ENCODE results near the gene CAMK2G. TPM values are rescaled to one million over a fixed set of nuclear protein-coding genes. Genes with fewer than 3 reads are reported as not detected.

CAMK2G gene
- total RNA-seq, 3 donors from 2014 or later = 53.5 to 141 (median 57.2) TPM

DNA sequence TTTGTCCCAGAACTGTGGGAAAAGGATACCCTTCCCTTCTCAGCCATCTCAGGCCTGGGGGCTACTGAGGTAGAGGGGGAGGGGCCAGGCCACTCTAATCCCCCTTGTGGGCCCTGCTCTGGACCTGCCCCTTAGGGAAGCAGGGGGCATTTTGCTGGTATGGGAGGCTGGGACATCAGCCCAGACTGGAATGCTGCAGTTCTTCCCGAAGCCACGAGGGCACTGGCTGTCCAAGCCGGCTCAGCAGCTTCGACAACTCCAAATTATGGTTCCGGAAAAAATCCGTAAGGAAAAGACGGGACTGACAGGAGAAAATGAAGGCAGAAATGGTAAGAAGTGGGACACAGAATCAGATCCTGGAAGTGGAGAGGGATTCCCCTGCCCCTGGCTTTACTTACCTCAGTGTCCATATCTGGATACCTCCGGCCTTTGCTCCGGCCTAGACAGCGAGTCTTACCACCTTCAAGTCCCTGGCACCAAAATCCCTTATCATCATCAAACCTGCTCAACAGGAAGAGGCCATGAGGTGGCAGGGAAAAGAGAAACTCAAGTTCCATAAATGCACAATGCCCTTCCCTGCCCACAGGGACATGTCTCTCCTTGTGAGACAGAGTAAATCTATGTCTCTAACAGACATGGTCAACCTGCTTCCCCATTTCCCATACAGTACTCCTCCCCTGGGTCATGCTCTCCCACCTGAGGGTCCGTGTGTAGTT, 71.9 kb downstream of the CAMK2G start:
- DNase-seq = peak in 2 of 3 donors; percentile 17 to 27
- H3K36me3 ChIP-seq (ENCODE audit: low read depth) = no peaks in the 10 kb centered on the region

GRCh38 chr10:73801253-73801590, 73.1 kb downstream of the CAMK2G start:
- H3K36me3 ChIP-seq (ENCODE audit: low read depth) = no peaks in the 10 kb centered on the region
- intact Hi-C loops (cut with DNase I, micrococcal nuclease) = no loop called here
- ATAC-seq = peak; percentile 2
- TF ChIP-seq, protein P1, sequence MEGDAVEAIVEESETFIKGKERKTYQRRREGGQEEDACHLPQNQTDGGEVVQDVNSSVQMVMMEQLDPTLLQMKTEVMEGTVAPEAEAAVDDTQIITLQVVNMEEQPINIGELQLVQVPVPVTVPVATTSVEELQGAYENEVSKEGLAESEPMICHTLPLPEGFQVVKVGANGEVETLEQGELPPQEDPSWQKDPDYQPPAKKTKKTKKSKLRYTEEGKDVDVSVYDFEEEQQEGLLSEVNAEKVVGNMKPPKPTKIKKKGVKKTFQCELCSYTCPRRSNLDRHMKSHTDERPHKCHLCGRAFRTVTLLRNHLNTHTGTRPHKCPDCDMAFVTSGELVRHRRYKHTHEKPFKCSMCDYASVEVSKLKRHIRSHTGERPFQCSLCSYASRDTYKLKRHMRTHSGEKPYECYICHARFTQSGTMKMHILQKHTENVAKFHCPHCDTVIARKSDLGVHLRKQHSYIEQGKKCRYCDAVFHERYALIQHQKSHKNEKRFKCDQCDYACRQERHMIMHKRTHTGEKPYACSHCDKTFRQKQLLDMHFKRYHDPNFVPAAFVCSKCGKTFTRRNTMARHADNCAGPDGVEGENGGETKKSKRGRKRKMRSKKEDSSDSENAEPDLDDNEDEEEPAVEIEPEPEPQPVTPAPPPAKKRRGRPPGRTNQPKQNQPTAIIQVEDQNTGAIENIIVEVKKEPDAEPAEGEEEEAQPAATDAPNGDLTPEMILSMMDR (IDR thresholded peaks at IDR 0.05) = no peak
- peak in 1 of 3 donors; percentile 39 for DNase-seq
- no peaks in the 10 kb centered on the region for H3K4me1 ChIP-seq (ENCODE audit: low read depth)
- no peak overlapping the region for H3K4me3 ChIP-seq
- H3K9me3 ChIP-seq = no peaks in the 10 kb centered on the region

More for the DNA sequence above, 71.9 kb downstream of the CAMK2G start:
- TF ChIP-seq, protein P1 (IDR thresholded peaks at IDR 0.05) = no peak
- H3K4me3 ChIP-seq = no peak overlapping the region
- no peaks in the 10 kb centered on the region for H3K4me1 ChIP-seq (ENCODE audit: low read depth)
- ATAC-seq = no peak
- no peaks in the 10 kb centered on the region for H3K9me3 ChIP-seq
- intact Hi-C loops (cut with DNase I, micrococcal nuclease) = no loop called here

GRCh38 chr10:73800560-73801252, 73.6 kb downstream of the CAMK2G start:
- ATAC-seq = no peak
- intact Hi-C loops (cut with DNase I, micrococcal nuclease) = no loop called here
- peak in 2 of 3 donors; percentile 24 to 51 for DNase-seq
- TF ChIP-seq, protein P1 (IDR thresholded peaks at IDR 0.05) = no peak
- no peaks in the 10 kb centered on the region for H3K4me1 ChIP-seq (ENCODE audit: low read depth)
- H3K9me3 ChIP-seq = no peaks in the 10 kb centered on the region
- H3K36me3 ChIP-seq (ENCODE audit: low read depth) = no peaks in the 10 kb centered on the region
- H3K4me3 ChIP-seq = no peak overlapping the region

GRCh38 chr10:73799899-73800559, 74.3 kb downstream of the CAMK2G start:
- DNase-seq (peak in 1 of 3 donors; percentile 19), ATAC-seq (no peak)
- no peaks in the 10 kb centered on the region for H3K4me1 ChIP-seq (ENCODE audit: low read depth)
- no peak overlapping the region for H3K4me3 ChIP-seq
- no peaks in the 10 kb centered on the region for H3K36me3 ChIP-seq (ENCODE audit: low read depth)
- no peaks in the 10 kb centered on the region for H3K9me3 ChIP-seq
- TF ChIP-seq, protein P1 (IDR thresholded peaks at IDR 0.05) = no peak
- intact Hi-C loops (cut with DNase I, micrococcal nuclease) = no loop called here

- intact Hi-C loops (cut with DNase I, micrococcal nuclease) = no loop called here
- H3K36me3 ChIP-seq (ENCODE audit: low read depth) = no peaks in the 10 kb centered on the region
- DNase-seq (peak in 1 of 3 donors; percentile 23), ATAC-seq (peak; percentile 10)
- H3K9me3 ChIP-seq = no peaks in the 10 kb centered on the region
- H3K4me1 ChIP-seq (ENCODE audit: low read depth) = no peaks in the 10 kb centered on the region
- TF ChIP-seq, protein P1 (IDR thresholded peaks at IDR 0.05) = no peak
- no peak overlapping the region for H3K4me3 ChIP-seq
Measured at GRCh38 chr10:73798927-73799560, 75.3 kb downstream of the CAMK2G start.
